ENCODE measurements around the gene PCBP3.

Gene PCBP3

GRCh38 chr21:45900034-45900868 is 256.7 kb downstream of the PCBP3 start:
- H3K4me3 ChIP-seq (ENCODE audit: low read length), result no peak overlapping the region
- DNase-seq (ENCODE audit: low read depth, low spot score), result no peak

- no peak overlapping the region for H3K4me3 ChIP-seq (ENCODE audit: low read length)
- DNase-seq (ENCODE audit: low read depth, low spot score), result no peak
Observed at GRCh38 chr21:45901061-45901690, 257.7 kb downstream of the PCBP3 start.

GRCh38 chr21:45902292-45902995 is 258.9 kb downstream of the PCBP3 start:
- no peak overlapping the region for H3K4me3 ChIP-seq (ENCODE audit: low read length)
- DNase-seq (ENCODE audit: low read depth, low spot score), result no peak

- H3K4me3 ChIP-seq (ENCODE audit: low read length), result no peak overlapping the region
- DNase-seq (ENCODE audit: low read depth, low spot score), result no peak
Observed at GRCh38 chr21:45905196-45905595, 261.7 kb downstream of the PCBP3 start.

- no peak for DNase-seq (ENCODE audit: low read depth, low spot score)
- H3K4me3 ChIP-seq (ENCODE audit: low read length), result no peak overlapping the region
Observed at GRCh38 chr21:45906196-45906805, 262.8 kb downstream of the PCBP3 start.

GRCh38 chr21:45906859-45907258 is 263.3 kb downstream of the PCBP3 start:
- H3K4me3 ChIP-seq (ENCODE audit: low read length), result no peak overlapping the region
- no peak for DNase-seq (ENCODE audit: low read depth, low spot score)

GRCh38 chr21:45908536-45909237 is 265.2 kb downstream of the PCBP3 start:
- H3K4me3 ChIP-seq (ENCODE audit: low read length), result no peak overlapping the region
- no peak for DNase-seq (ENCODE audit: low read depth, low spot score)

GRCh38 chr21:45909238-45909988 is 265.9 kb downstream of the PCBP3 start:
- H3K4me3 ChIP-seq (ENCODE audit: low read length), result no peak overlapping the region
- no peak for DNase-seq (ENCODE audit: low read depth, low spot score)

- H3K4me3 ChIP-seq (ENCODE audit: low read length), result no peak overlapping the region
- no peak for DNase-seq (ENCODE audit: low read depth, low spot score)
Observed at GRCh38 chr21:45910155-45910547, 266.6 kb downstream of the PCBP3 start.

- no peak for DNase-seq (ENCODE audit: low read depth, low spot score)
- no peak overlapping the region for H3K4me3 ChIP-seq (ENCODE audit: low read length)
Observed at GRCh38 chr21:45910548-45911221, 267.2 kb downstream of the PCBP3 start.

GRCh38 chr21:45911806-45912325 is 268.3 kb downstream of the PCBP3 start:
- no peak for DNase-seq (ENCODE audit: low read depth, low spot score)
- no peak overlapping the region for H3K4me3 ChIP-seq (ENCODE audit: low read length)

GRCh38 chr21:45912611-45913417 is 269.3 kb downstream of the PCBP3 start:
- H3K4me3 ChIP-seq (ENCODE audit: low read length), result no peak overlapping the region
- no peak for DNase-seq (ENCODE audit: low read depth, low spot score)

GRCh38 chr21:45913418-45913765 is 269.9 kb downstream of the PCBP3 start:
- DNase-seq (ENCODE audit: low read depth, low spot score), result no peak

GRCh38 chr21:45913886-45914285 is 270.4 kb downstream of the PCBP3 start:
- no peak overlapping the region for H3K4me3 ChIP-seq (ENCODE audit: low read length)
- DNase-seq (ENCODE audit: low read depth, low spot score), result no peak

More at GRCh38 chr21:45913418-45913765, 269.9 kb downstream of the PCBP3 start:
- H3K4me3 ChIP-seq (ENCODE audit: low read length), result no peak overlapping the region

GRCh38 chr21:45914321-45914845 is 270.9 kb downstream of the PCBP3 start:
- DNase-seq (ENCODE audit: low read depth, low spot score), result no peak
- no peak overlapping the region for H3K4me3 ChIP-seq (ENCODE audit: low read length)

GRCh38 chr21:45916011-45916840 is 272.7 kb downstream of the PCBP3 start:
- no peak for DNase-seq (ENCODE audit: low read depth, low spot score)
- no peak overlapping the region for H3K4me3 ChIP-seq (ENCODE audit: low read length)

Data from Jurkat, Clone E6-1 (cell line).